GM21528 (cell line): Measurements from ENCODE around the gene ZNF282.

Source experiments
- ATAC-seq: cut with Tn5 transposase; IDR thresholded peaks from one replicate; pipeline ENCODE4 v1.9.1; 2021; ENCODE audit warnings: mild to moderate bottlenecking, moderate library complexity; ENCODE audit not compliant: unreplicated experiment, low FRiP score

Gene ZNF282

DNA sequence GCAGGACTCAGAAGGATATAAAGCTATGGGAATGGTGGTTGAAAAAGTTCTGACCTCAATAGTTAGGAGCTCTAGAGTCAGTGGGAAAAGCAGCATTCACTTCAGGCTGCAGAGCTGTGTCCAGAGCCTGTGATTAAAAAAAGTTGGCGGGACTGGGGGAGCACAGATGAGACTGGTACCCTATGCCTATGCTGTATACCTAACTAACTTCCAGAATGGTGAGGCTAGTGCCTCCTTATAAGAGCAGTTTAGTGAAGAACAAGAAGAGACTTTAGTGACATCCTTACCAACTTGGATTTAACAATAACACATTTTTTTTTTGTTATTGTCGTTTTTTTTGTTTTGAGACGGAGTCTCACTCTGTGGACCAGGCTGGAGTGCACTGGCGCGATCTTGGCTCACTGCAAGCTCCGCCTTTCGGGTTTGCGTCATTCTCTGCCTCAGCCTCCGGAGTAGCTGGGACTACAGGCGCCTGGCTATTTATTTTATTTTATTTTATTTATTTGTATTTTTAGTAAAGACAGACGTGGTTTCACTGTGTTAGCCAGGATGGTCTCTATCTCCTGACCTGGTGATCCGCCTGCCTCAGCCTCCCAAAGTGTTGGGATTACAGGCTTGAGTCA is 6.6 kb upstream of the ZNF282 start:
- ATAC-seq, result no peak

GRCh38 chr7:149191851-149192250 is 3.5 kb upstream of the ZNF282 start:
- ATAC-seq, result no peak

- ATAC-seq, result no peak
These were observed 557 bp upstream of the ZNF282 start for GRCh38 chr7:149194799-149195179.

- no peak for ATAC-seq
These were observed 882 bp downstream of the ZNF282 start for GRCh38 chr7:149196151-149196704.

DNA sequence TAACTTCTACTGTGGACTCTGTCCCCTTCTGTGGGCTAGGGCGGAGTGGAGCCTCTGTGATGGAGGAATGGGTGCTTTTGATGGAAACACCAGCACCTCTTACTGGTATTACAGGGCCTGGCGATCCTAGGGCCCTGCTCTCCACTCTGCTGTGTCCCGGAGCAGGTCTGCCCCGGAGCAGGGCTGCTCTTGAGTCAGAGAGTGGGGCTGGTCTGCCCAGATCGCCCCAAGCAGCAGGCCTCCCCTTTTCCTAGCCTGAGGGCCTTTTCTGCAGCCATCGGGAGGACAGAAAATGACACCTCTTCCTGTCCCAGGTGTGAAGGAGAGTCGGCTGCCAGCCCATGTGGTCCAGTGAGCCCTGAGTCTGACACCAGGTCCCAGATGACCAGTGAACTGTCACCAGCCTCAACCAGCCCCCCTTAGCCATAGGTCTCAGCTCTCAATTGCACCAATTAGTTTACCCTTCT is 1.4 kb downstream of the ZNF282 start:
- no peak for ATAC-seq

- ATAC-seq, result no peak
These were observed 2.3 kb downstream of the ZNF282 start for GRCh38 chr7:149197675-149198074.

GRCh38 chr7:149198161-149198816 is 2.9 kb downstream of the ZNF282 start:
- ATAC-seq, result no peak

DNA sequence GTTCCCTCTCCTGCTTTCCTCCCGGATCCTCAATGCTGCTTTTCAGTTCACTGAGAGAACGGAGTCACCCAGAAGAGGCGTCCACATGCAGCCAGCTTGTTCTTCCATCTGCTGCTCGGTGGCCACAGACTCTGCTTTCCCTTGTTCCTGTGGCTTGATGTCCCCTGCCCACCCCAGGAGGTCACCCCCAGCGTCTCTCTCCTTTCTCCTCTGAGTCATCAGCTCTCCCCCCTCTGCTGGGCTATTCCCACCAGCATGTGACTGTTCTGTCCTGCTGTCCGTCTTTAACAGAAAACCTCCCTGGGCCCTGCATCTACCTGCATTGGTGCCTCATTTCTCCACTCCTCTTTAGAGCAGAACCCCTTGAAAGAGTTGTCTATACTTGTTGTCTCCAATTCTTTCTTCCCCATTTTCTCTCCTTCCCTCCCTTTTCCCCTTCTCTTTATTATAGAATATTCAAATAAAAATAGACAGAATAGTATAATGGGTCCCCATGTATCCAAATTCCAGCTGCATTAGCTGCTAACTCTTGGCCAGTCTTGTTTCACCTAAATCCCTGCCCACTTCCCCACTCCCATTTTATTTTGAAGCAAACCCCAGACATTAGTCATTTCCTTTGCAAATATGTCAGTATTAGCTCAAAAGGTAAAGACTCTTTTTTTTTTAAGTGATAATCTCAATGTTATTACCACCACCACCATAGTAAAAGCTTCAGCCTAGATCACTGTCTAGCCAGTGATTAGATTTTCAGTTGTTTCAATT is 4.1 kb downstream of the ZNF282 start:
- ATAC-seq, result no peak

GRCh38 chr7:149202831-149203231 is 7.5 kb downstream of the ZNF282 start:
- no peak for ATAC-seq

GRCh38 chr7:149205690-149206381 is 10.5 kb downstream of the ZNF282 start:
- no peak for ATAC-seq

GRCh38 chr7:149207324-149208035 is 12.1 kb downstream of the ZNF282 start:
- ATAC-seq, result no peak

DNA sequence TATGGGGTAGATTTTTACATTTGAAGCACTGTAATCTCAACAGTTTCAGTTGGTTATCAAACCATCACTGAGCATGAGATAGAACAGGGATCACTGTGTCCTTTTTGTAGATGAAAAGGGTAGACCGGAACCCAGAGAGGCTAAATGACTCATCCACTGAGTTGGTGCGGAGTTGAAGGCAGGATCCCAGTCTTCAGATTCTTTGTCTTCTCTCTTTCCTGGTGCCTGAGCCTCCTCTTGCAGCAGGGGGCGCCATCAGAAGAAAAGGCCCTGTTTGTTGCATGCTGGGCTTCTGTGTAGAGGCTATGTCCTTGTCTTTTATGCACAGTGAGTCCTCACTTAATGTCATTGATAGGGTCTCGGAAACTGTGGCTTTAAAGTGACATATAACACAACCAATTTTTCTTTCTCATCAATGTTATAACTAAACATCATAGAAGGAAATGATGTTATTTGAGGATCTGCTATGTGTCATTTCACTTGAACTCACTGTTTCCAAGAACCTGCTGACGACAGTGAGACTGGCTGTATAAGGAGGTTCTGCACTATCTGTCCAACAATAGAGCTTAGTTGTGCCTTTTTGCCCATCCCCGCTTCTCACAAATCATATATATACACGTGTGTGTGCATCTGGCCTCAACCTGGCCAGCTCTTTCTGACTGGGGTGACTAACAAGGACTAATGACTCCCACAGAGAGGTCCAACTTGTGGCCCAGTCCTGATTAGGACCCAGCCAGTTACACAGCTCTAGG is 14.3 kb downstream of the ZNF282 start:
- ATAC-seq, result no peak

DNA sequence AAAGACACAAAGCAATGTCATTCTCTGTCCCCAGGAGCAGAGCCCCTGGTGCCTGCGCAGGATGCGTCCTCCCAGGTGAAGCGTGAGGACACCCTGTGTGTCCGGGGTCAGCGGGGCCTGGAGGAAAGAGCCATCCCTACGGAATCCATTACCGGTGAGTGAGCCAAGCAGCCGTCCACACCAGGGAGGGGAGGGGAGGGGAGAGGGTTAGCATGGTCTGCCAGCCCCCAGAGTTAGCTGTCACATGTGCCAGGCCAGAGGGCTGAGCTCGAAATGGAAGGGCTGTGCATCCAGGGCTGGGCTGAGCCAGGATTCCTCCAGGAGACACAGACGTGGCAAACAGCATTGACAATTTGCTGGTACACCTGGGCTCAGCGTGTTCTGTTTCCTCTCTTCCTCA is 15.2 kb downstream of the ZNF282 start:
- ATAC-seq, result no peak

- ATAC-seq, result no peak
These were observed 18.8 kb downstream of the ZNF282 start for GRCh38 chr7:149214020-149214720.

DNA sequence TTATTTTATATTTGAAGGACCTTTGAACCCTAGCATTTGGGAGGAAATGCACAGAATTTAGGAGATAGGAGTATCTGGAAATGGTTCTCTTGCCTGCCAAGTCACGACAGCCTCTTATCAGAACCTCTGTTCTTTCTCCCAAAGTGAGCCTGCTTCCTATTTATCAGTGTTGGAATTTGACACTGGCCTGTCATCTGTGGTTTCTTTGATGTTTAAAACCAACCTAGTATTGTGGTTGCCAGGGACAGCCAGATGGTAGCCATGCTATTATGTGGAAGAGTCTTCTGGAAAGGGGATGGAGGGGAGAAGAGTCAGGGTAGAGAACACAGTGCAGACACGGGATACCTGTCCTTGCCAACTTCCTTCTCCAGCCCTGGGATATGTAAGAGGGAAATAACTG is 21.1 kb downstream of the ZNF282 start:
- ATAC-seq, result no peak

DNA sequence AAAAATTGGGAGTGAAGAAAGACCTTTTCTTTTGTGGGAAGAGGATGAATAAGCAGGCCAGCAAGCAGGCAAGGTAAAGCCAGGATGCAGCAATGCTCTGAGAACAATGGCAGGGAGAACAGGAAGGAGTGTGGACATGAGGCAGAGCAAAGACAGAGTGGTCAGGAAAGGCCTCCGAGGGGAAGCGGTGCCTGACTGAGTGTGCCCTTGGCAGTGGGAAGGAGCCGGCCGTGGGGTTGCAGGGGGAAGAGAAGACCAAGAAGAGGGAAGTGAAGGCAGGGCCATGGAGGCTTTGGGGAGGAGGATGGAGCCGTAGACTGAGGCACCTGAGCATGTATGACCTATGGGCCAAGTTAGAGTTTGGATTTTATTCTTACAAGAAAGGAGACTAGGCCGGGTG is 22.2 kb downstream of the ZNF282 start:
- no peak for ATAC-seq

DNA sequence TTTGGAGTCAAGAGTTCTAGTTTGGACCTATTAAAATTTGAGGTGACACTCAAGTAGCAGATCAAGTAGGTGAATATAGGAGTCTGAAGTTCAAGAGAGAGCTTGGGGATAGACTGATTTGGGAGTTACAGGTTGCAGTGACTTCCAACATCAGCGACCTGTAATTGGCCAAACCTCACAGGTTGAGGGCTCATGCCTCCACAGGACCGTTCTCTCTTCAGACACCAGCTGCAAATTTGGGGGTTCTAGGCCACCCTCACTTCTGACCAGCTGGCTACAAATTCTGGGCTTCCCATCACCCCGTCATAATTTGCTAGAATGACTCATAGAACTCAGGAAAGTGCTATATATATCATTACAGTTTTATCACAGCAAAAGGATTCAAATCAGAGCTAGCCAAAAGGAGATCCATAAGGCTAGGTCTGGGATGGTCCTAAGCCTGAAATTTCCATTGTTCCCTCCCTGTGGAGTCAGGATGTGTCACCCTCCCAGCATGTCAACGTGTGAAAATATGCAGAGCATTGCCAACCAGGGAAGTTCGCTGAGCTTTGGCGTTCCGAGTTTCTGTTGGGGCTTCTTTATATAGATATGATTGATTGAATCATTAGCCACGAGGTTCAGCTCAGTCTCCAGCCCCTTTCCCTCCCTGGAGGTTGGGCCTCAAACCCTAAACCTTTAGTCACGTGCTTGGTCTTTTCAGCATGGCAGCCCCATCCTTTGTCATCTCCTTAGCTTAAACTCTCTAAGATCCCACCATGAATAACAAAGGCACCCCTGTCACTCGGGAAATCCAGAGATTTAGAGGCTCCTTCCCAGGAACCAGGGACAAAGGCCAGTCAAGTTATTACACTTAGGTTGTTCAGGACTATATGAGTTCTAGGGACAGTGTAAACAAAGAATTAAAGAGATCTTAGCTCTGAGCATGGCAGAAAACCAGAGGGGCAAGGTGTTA is 23.4 kb downstream of the ZNF282 start:
- ATAC-seq, result no peak

DNA sequence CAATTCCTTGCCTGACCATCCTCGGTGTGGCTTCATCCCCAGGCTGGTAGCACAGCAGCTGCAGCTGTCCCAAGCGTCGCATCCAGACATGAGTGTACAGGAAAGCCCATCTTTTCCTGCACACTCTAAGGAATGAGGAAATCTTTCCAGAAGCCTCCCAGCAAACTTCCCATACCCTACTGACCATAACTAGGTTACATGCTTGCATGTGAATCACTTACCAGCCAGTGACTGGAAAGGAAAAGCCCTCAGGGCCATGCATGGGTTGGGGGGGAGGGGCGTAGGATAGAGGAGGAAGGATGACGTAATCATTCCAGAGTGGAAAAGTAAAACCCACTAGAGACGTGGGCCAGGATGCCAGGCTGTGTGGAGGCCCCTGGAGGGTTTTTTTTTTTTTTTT is 25.2 kb downstream of the ZNF282 start:
- ATAC-seq, result no peak
